GM19455 (cell line): Measurements from ENCODE around the gene ZP3.
A peak's percentile ranks its signal among the peaks of the same experiment; 100 is the strongest.
"Not testable (repeated sequence)": the region's sequence is repeated elsewhere in the genome, so short reads cannot be mapped to it uniquely, and the experiment has no call there.

Experiments used
- ATAC-seq: cut with Tn5 transposase; IDR thresholded peaks from one replicate; pipeline ENCODE4 v1.9.1; 2021; ENCODE audit not compliant: unreplicated experiment

The ZP3 gene

GRCh38 chr7:76439120-76439888 is 14.6 kb downstream of the ZP3 start:
- not testable (repeated sequence) for ATAC-seq

GRCh38 chr7:76440404-76440803 is 15.7 kb downstream of the ZP3 start:
- ATAC-seq = not testable (repeated sequence)

GRCh38 chr7:76441792-76442191 is 17.0 kb downstream of the ZP3 start:
- ATAC-seq = not testable (repeated sequence)

- ATAC-seq = not testable (repeated sequence)
Measured at GRCh38 chr7:76442664-76443446, 18.1 kb downstream of the ZP3 start.

- not testable (repeated sequence) for ATAC-seq
Measured at GRCh38 chr7:76443846-76444245, 19.1 kb downstream of the ZP3 start.

DNA sequence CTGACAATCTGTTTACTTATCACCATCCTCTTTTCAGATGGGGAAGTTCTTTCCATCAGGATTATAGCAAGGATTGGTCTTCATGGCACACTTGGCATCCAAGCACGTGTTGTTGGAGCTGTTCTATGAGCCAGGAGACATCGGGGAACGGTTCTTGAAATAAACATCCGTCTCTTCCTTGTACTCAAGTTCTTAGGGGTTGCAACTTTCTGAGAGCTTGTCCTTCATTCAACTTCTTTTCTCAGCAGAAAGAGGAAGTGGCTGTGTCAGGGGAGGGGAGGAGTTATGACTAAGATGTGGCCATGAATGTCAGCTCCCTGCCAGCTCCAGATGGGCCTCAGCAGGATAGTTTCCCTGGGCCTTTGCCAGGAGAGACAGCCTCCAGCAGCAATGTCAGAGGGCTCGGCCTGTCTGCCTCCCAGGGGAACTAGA is 20.8 kb downstream of the ZP3 start:
- peak; percentile 75 for ATAC-seq

- not testable (repeated sequence) for ATAC-seq
Measured at GRCh38 chr7:76457017-76457416, 32.3 kb downstream of the ZP3 start.

GRCh38 chr7:76458504-76458903 is 33.8 kb downstream of the ZP3 start:
- not testable (repeated sequence) for ATAC-seq

DNA sequence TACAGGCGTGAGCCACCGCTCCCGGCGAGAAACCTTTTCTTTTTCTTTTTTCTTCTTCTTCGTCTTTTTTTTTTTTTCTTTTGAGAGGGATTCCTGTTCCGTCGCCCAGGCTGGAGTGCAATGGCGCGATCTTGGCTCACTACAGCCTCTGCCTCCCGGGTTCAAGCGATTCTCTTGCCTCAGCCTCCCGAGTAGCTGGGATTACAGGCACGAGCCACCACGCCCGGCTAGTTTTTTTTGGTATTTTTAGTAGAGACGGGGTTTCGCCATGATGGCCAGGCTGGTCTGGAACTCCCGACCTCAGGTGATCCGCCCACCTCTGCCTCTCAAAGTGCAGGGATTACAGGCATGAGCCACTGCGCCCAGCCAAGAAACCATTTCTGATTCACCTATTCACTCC is 36.0 kb downstream of the ZP3 start:
- ATAC-seq = not testable (repeated sequence)

GRCh38 chr7:76461464-76462101 is 36.8 kb downstream of the ZP3 start, which contains the start of gene DTX2:
Gene DTX2, plus strand, starts transcription at chr7:76461709. Its CDS starts 18,801 bp downstream, at chr7:76480510.
- peak; percentile 98 for ATAC-seq

GRCh38 chr7:76462271-76462882 is 37.6 kb downstream of the ZP3 start:
- not testable (repeated sequence) for ATAC-seq

GRCh38 chr7:76464959-76465358 is 40.2 kb downstream of the ZP3 start:
- not testable (repeated sequence) for ATAC-seq

DNA sequence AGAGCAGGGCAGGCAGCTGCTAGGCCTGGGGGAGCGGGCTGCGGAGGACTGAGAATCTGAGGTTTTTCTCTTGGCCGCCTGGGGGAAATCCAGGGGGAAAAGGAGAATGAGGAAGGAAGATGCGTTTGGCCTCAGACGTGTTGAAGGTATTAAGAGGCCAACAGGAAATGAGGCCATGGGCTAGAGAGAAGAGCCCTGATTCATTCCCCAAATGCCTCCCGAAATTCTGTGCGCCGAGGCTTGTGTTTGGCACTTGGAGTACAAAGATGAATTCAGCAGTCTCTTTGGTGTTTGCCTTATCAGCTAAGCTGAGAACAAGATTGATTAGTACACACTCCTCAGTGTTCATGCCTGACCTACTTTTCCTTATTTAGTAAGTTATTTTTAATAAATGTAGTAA is 41.2 kb downstream of the ZP3 start:
- not testable (repeated sequence) for ATAC-seq

DNA sequence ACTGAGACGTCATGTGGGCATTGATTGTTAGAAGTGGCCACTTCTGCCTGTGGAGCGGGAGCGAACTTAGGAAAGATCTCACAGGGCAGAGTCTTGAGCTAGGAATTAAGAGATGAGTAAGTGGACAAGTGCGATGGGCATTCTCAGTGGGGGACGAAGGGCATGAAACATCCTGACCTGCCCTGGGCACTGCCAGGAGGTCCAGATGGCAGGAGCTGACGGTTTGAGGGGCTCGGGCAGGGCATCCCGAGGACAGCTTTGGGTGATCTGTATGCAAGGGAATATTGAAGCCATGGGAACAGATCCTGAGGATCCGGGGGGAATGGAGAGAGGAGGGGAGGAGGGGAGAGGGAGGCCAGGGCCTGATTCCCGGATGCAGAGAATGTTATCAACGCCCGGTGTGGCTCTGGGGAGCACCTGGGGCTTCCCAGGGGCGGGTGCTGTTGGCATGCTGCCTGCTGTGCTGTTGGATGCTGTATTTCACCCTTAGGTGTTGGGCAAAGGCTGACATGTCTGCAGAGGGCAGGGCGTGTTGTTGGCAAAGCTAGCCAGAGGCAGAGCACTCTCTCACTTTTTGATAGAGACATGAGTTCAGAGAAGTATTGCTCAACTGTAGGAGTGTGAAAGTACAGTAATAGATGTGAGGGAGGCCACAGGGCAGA is 43.1 kb downstream of the ZP3 start:
- ATAC-seq = not testable (repeated sequence)

GRCh38 chr7:76471556-76472221 is 46.9 kb downstream of the ZP3 start:
- ATAC-seq = not testable (repeated sequence)

DNA sequence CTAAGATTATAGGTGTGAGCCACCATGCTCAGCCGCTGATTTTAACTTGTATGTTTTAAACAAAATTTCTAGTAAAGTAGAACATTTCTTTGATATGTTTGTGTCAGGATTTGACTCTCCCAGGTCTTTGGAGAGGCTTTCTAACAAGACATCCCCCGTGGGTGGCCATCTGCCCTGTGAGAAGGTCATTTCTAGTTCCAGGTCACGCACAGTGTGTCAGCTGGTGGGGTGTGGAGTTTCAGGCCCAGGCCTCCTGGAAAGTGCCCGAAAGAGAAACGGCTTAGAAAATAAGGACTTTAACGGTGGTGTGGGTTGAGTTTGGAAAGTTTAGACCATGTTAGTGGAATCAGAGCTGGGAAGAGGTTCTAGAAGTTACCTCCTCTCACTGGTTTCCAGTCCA is 48.3 kb downstream of the ZP3 start:
- ATAC-seq = not testable (repeated sequence)

GRCh38 chr7:76476280-76476679 is 51.5 kb downstream of the ZP3 start:
- not testable (repeated sequence) for ATAC-seq

DNA sequence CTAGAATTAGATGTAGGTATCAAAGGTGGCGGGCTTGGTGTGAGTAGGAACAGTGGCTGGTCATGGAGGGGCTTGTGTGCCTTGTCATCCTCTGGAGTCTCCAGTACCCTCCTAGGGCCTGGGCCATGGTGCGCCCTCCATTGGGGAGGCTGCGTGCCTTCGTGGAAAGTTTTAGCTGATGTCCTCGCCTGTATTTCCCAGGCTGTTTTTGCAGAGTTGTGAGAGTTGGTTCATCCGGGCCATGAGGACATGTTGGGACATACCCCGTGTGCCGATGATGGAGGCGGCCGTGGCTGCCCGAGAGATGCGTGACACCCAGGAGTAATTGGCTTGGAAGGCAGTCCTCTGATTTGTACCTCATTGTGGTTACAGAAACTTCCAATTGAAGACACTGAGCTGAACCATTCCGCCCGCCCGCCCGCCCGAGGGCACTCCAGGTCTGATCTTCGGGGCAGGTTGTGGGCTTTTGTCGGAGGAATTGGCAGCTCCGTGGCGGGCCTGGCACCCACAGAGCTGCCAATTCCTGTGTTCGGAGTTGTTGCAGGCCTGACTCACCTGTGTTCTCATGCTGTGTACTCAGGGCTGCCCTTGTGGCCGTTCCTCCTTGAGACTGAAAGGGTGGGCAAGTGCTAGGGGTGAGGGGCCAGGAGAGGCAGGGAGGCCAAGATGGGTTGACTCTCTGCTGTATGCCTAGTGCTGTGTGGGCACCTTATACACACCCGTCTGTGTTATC is 52.2 kb downstream of the ZP3 start:
- ATAC-seq = not testable (repeated sequence)

DNA sequence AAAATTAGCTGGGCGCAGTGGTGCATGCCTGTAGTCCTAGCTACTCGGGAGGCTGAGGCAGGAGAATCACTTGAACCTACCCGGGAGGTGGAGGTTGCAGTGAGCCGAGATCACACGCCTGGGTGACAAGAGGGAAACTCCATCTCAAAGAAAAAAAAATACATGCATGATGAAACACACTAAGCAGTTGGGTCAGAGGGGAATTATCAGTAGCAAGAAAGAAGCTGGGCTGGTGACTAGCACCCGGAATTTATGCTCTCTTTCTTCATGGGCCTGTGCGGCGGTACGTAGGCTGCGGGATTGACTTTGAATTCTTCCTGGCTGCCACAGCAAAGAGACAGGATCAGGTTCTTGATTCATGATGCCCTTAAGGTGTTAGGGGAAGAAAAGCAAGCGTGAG is 54.9 kb downstream of the ZP3 start:
- not testable (repeated sequence) for ATAC-seq
